Sigmoid colon (tissue), 4 donors: Measurements from ENCODE around the gene DNASE1L2.
"Not testable (repeated sequence)": the region's sequence is repeated elsewhere in the genome, so short reads cannot be mapped to it uniquely, and the experiment has no call there.

Experiments used
- CTCF ChIP-seq, 4 experiments: fragments of 450-650 bp in 3 of 4; fragments of 200-600 bp in 1 of 4; IDR thresholded peaks; one replicate each; pipeline ENCODE4 v1.5.1; 2016 to 2019; ENCODE audit warnings: antibody characterized with exemption in 4 of 4, mild to moderate bottlenecking in 3 of 4, moderate library complexity in 2 of 4
- EP300 ChIP-seq, 4 donors: sonication (generic); formaldehyde crosslinking; IDR thresholded peaks; one replicate each; pipeline ENCODE4 v1.6.1; 2017; ENCODE audit warnings: antibody characterized with exemption in 4 of 4
- POLR2A ChIP-seq, 2 donors: fragments of 450-650 bp; IDR thresholded peaks; one replicate each; pipeline ENCODE4 v1.6.1; 2016; ENCODE audit warnings: antibody characterized with exemption in 2 of 2, mild to moderate bottlenecking in 2 of 2, moderate library complexity in 2 of 2
- POLR2AphosphoS5 ChIP-seq, 4 donors: sonication (generic); formaldehyde crosslinking; IDR thresholded peaks; one replicate each; pipeline ENCODE4 v1.6.1; 2017; ENCODE audit warnings: antibody characterized with exemption in 4 of 4

- TF ChIP-seq CTCF, POLR2A, POLR2AphosphoS5, EP300 (IDR thresholded peaks at IDR 0.05): not testable (repeated sequence)
Observed at GRCh38 chr16:2266887-2267286, 30.6 kb downstream of the DNASE1L2 start.
